ENCODE results near the gene IFIT1.
"Not testable (repeated sequence)": the region's sequence is repeated elsewhere in the genome, so short reads cannot be mapped to it uniquely, and the experiment has no call there.

Gene IFIT1

DNA sequence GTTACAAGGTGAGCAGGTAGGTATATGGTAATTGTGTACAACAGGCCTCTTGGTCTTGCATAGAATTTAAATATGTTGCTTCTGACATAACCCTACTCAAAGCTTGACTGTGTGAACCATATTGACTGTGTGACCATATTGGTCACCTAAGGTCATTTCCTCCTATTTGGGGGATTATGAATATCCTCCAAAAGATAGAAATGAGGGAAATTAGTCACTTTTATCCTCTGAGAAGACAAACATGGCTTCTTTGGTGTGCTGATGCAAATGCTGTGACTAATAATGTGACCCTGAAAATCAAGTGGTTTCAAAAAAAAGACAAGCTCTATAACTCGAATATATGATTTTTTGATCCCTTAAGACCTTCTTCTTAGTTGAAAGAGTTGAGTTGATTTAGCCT, 49.9 kb downstream of the IFIT1 start:
- no peak for FAIRE-seq

DNA sequence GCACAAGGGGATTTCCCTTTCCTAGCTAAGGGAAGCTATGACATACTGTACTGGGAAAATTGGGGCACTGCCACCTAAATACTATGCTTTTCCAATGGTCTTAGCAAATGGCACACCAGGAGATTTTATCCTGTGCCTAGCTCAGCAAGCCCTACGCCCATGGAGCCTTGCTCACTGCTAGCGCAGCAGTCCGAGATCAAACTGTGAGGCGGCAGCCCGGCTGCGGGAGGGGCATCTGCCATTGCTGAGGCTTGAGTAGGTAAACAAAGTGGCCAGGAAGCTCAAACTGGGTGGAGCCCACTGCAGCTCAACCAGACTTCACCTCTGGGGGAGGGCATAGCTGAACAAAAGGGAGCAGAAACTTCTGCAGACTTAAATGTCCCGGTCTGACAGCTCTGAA, 52.4 kb downstream of the IFIT1 start:
- FAIRE-seq, result not testable (repeated sequence)

DNA sequence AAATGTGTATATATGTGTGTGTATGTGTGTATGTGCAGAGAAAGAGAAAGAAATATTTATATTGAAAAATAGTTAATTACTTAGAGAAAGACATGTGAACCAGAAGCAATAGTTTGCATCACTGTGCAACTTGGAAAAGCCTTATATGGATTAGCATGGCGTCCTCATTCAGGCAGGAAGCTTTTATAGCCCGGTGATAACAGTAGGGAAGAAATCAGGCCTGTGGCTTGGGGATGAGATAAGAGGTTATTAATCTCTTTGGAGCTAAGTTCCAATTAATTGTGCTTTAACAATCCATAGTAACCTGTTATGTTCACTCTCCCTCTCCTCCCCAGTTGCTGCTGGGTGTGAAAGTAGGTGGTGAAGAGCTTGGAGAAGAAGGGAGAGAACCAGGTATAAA, 58.5 kb downstream of the IFIT1 start:
- FAIRE-seq, result no peak

DNA sequence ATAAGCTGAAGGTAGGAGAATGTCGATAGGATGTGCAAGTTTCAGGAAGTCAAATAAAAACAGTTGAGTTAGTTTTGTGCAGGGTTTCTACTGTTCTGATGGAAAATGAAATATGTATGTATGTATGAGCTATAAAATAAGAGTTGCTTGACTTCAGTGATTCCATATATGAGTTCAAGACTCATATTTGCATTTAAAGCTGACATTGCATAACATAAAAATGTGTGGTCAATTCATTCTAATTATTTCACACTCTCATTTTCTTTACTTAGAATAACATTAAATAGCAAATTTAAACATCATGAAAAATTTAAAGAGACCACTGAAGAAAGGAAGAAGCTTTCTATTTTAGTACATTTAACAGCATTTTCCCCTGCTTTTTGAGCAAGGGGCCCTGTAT, 59.8 kb downstream of the IFIT1 start:
- no peak for FAIRE-seq

DNA sequence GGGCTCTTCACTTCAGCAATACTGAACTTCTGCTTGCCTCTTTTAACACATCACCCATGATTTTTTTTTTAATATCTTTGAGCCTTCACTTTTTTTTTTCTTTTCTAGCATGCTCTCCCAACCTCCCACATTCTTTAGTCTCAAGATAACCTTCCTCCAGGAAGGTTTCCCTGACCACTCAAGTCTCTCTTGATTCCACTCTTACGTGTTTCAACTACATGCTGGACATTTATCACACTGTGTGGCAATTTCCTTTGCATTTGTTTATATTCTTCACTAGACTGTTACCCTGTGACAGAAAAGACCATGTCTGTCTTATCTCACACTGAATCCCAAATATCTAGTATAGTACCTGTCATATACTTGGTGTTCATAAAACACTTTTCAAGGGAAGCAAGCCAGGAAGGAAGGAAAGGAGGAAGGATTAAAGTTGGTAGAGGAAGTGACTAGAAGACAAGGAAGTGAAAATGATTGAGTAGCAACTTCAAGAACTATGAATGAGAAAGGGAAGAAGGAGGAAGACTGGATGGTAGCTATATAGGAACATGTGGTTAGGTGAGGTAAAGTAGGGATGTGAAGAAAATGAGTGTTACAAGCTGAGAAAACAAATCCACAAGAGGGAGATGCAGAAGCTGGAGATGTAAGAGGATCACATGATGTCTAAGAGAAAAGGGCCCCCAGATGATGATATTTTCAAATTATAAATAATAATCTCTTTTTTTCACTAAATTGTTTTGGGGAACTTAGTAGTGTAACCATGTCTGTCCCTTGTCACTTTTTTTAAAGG, 62.3 kb downstream of the IFIT1 start:
- FAIRE-seq, result no peak
